DMS53 (cell line): ENCODE data around the gene HSPA8.
"Not testable (repeated sequence)": the region's sequence is repeated elsewhere in the genome, so short reads cannot be mapped to it uniquely, and the experiment has no call there.

ENCODE experiments used
- DNase-seq: peaks from one replicate; lab custom pipeline; 2025; lab: John Stamatoyannopoulos, UW

The HSPA8 gene

GRCh38 chr11:123061403-123062157, at the start of gene HSPA8:
TSS of gene HSPA8 (minus strand) at chr11:123062136. CDS start at chr11:123061324, 812 bp downstream.
- peak; percentile 82 for DNase-seq

- peak; percentile 84 for DNase-seq
These were observed 49.5 kb upstream of the HSPA8 start for GRCh38 chr11:123111465-123111864.

- DNase-seq, result no peak
These were observed 48.5 kb upstream of the HSPA8 start for GRCh38 chr11:123110397-123110796.

GRCh38 chr11:123107945-123108495, 46.1 kb upstream of the HSPA8 start:
- no peak for DNase-seq

- no peak for DNase-seq
These were observed 42.8 kb upstream of the HSPA8 start for GRCh38 chr11:123104697-123105096.

GRCh38 chr11:123103326-123103980, 41.5 kb upstream of the HSPA8 start:
- peak; percentile 80 for DNase-seq

GRCh38 chr11:123100379-123101085, 38.6 kb upstream of the HSPA8 start:
- DNase-seq, result no peak

- DNase-seq, result no peak
These were observed 37.1 kb upstream of the HSPA8 start for GRCh38 chr11:123098990-123099389.

GRCh38 chr11:123093739-123094138, 31.8 kb upstream of the HSPA8 start:
- no peak for DNase-seq

GRCh38 chr11:123091506-123091905, 29.6 kb upstream of the HSPA8 start:
- no peak for DNase-seq

- not testable (repeated sequence) for DNase-seq
These were observed 28.2 kb upstream of the HSPA8 start for GRCh38 chr11:123090168-123090567.

- DNase-seq, result not testable (repeated sequence)
These were observed 27.0 kb upstream of the HSPA8 start for GRCh38 chr11:123088896-123089295.

GRCh38 chr11:123087657-123088056, 25.7 kb upstream of the HSPA8 start:
- DNase-seq, result not testable (repeated sequence)

- peak; percentile 14 for DNase-seq
These were observed 24.4 kb upstream of the HSPA8 start for GRCh38 chr11:123086305-123086704.

- DNase-seq, result no peak
These were observed 23.6 kb upstream of the HSPA8 start for GRCh38 chr11:123085497-123085896.

- DNase-seq, result no peak
These were observed 22.5 kb upstream of the HSPA8 start for GRCh38 chr11:123084454-123084853.

GRCh38 chr11:123083623-123084029, 21.7 kb upstream of the HSPA8 start:
- DNase-seq, result peak; percentile 99

- peak; percentile 54 for DNase-seq
These were observed 21.0 kb upstream of the HSPA8 start for GRCh38 chr11:123082977-123083376.

- DNase-seq, result no peak
These were observed 18.1 kb upstream of the HSPA8 start for GRCh38 chr11:123080015-123080414.

GRCh38 chr11:123076484-123076883, 14.5 kb upstream of the HSPA8 start:
- DNase-seq, result no peak

GRCh38 chr11:123073343-123074057, 11.6 kb upstream of the HSPA8 start:
- no peak for DNase-seq

- DNase-seq, result no peak
These were observed 10.8 kb upstream of the HSPA8 start for GRCh38 chr11:123072762-123073161.
